Naive thymus-derived CD4-positive, alpha-beta T cell (primary cell): ENCODE results near the gene NHLH2. TPM values are rescaled to one million over a fixed set of nuclear protein-coding genes. Genes with fewer than 3 reads are reported as not detected.

Experiments used
- ATAC-seq: fragments of 150-1000 bp; cut with Tn5 transposase; 2 replicates; pipeline ENCODE4 v1.10.0; 2021; ENCODE audit warnings: mild to moderate bottlenecking, moderate library complexity
- CTCF ChIA-PET: fragments of 350-600 bp; sonication (Branson Sonifier 250); formaldehyde crosslinking; loops from one replicate; lab custom pipeline; 2021; ENCODE audit warnings: antibody characterized with exemption; lab: Charles Lee
- POLR2A ChIA-PET: fragments of 350-600 bp; sonication (Branson Sonifier 250); formaldehyde crosslinking; loops from one replicate; lab custom pipeline; 2021; ENCODE audit warnings: antibody characterized with exemption, inconsistent platforms; lab: Charles Lee
- DNase-seq, 9 donors: peaks; one replicate each; pipeline versions ENCODE4 v3.0.0 to v3.0.0-alpha.2; 2020 to 2022; ENCODE audit warnings: mixed read lengths in 1 of 9
- H3K27ac ChIP-seq: one replicate; pipeline ENCODE4 v1.7.0; 2013; ENCODE audit warnings: mild to moderate bottlenecking, low read depth, low read length, moderate library complexity
- H3K27me3 ChIP-seq, 2 donors: one replicate each; pipeline ENCODE4 v1.7.0; 2013; ENCODE audit warnings: low read length in 2 of 2, mild to moderate bottlenecking in 2 of 2, moderate library complexity in 2 of 2; ENCODE audit not compliant: control insufficient read depth in 2 of 2, insufficient read depth in 2 of 2
- H3K36me3 ChIP-seq, 3 experiments: 1 replicate in 2 of 3; 2 replicates in 1 of 3; pipeline ENCODE4 v1.7.0; 2013; ENCODE audit warnings: low read length in 3 of 3, mild to moderate bottlenecking in 3 of 3, moderate library complexity in 1 of 3; ENCODE audit not compliant: insufficient read depth in 3 of 3, control insufficient read depth in 2 of 3
- H3K4me1 ChIP-seq, 2 donors: one replicate each; pipeline ENCODE4 v1.7.0; 2013; ENCODE audit warnings: low read length in 2 of 2, mild to moderate bottlenecking in 2 of 2, moderate library complexity in 1 of 2; ENCODE audit not compliant: control insufficient read depth in 2 of 2, insufficient read depth in 2 of 2
- H3K4me3 ChIP-seq: 2 replicates; pipeline ENCODE4 v1.7.0; 2013; ENCODE audit warnings: mild to moderate bottlenecking, low read length
- H3K9me3 ChIP-seq, 3 experiments: 1 replicate in 2 of 3; 2 replicates in 1 of 3; pipeline ENCODE4 v1.7.0; 2013; ENCODE audit warnings: low read length in 3 of 3; ENCODE audit not compliant: control insufficient read depth in 2 of 3
- H3K27ac Mint-ChIP-seq, 9 donors: one replicate each; pipeline ENCODE4 v1.8.0; 2020 to 2022; ENCODE audit warnings: mixed read lengths in 9 of 9, mild to moderate bottlenecking in 8 of 9, moderate library complexity in 5 of 9, inconsistent platforms in 2 of 9
- H3K27me3 Mint-ChIP-seq, 5 donors: one replicate each; pipeline ENCODE4 v1.8.0; 2021 to 2022; ENCODE audit warnings: mixed read lengths in 5 of 5, mild to moderate bottlenecking in 1 of 5
- H3K36me3 Mint-ChIP-seq, 5 donors: one replicate each; pipeline ENCODE4 v1.8.0; 2020 to 2022; ENCODE audit warnings: mixed read lengths in 5 of 5, mild to moderate bottlenecking in 3 of 5, inconsistent platforms in 1 of 5
- H3K4me1 Mint-ChIP-seq, 7 donors: one replicate each; pipeline ENCODE4 v1.8.0; 2020 to 2022; ENCODE audit warnings: mixed read lengths in 7 of 7, mild to moderate bottlenecking in 3 of 7, inconsistent platforms in 1 of 7
- H3K4me3 Mint-ChIP-seq, 10 donors: one replicate each; pipeline ENCODE4 v1.8.0; 2020 to 2022; ENCODE audit warnings: mild to moderate bottlenecking in 10 of 10, mixed read lengths in 10 of 10, moderate library complexity in 6 of 10, inconsistent platforms in 2 of 10
- H3K9me3 Mint-ChIP-seq, 11 donors: one replicate each; pipeline ENCODE4 v1.8.0; 2020 to 2022; ENCODE audit warnings: mixed read lengths in 11 of 11, mild to moderate bottlenecking in 4 of 11, inconsistent platforms in 1 of 11, moderate library complexity in 1 of 11
- intact Hi-C, 2 donors: fragments of 100-400 bp; cut with micrococcal nuclease; formaldehyde crosslinking; loops; one replicate each; pipeline ENCODE4 v1.15.1; 2023
- polyA plus RNA-seq, 2 donors: library from polyadenylated mRNA; unstranded; fragments of 300-500 nt; fragmentation: Illumina TruSeq; gene quantifications; one replicate each; pipeline ENCODE4 v1.2.3, GENCODE V29; 2021
- total RNA-seq, 6 experiments: library from RNA in 5 of 6; stranded (reverse) in 5 of 6; gene quantifications; 1 replicate in 5 of 6; 2 replicates in 1 of 6; pipeline ENCODE4 v1.2.3 and lab custom pipeline; 2021 to 2026

The NHLH2 gene
- total and polyA plus RNA-seq, 7 experiments from 2014 or later, result not detected

DNA sequence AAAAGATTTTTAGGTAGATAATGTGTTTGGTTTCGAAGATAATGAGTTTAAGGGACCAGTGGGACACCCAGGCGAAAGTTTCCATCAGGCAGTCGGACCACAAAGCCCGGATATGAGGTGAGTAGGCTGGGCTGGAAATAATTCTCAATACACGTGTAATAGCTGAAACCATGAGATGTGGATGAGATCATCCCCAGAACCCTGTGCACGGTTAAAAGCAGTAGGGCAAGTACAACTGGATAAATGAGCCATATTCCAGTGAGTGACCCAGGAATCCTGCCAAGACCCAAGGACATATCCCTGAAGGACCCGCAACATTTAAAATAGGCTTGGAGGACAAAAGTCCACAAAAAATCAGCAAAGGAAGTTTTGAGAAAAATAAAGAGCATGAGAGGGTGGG lies 21.5 kb upstream of the NHLH2 start:
- ChIA-PET POLR2A (no interaction called here), CTCF (no interaction called here)
- no peaks in the 10 kb centered on the region for H3K4me1 Mint-ChIP-seq
- Histone ChIP-seq H3K4me3 (no peak overlapping the region), H3K27me3 (no peaks in the 10 kb centered on the region), H3K36me3 (no peaks in the 10 kb centered on the region), H3K9me3 (no peaks in the 10 kb centered on the region), H3K4me1 (no peaks in the 10 kb centered on the region), H3K27ac (no peak overlapping the region)
- DNase-seq, result no peak
- no peak overlapping the region for H3K4me3 Mint-ChIP-seq
- peaks cover 0 to 4% (median 0%) of the 10 kb centered on the region in 5 donors for H3K36me3 Mint-ChIP-seq
- intact Hi-C loops, result no loop called here
- peaks cover 0 to 1% (median 0%) of the 10 kb centered on the region in 11 donors for H3K9me3 Mint-ChIP-seq
- ATAC-seq, result no peak
- H3K27me3 Mint-ChIP-seq, result peaks cover 16 to 45% (median 42%) of the 10 kb centered on the region in 5 donors
- no peak overlapping the region for H3K27ac Mint-ChIP-seq

DNA sequence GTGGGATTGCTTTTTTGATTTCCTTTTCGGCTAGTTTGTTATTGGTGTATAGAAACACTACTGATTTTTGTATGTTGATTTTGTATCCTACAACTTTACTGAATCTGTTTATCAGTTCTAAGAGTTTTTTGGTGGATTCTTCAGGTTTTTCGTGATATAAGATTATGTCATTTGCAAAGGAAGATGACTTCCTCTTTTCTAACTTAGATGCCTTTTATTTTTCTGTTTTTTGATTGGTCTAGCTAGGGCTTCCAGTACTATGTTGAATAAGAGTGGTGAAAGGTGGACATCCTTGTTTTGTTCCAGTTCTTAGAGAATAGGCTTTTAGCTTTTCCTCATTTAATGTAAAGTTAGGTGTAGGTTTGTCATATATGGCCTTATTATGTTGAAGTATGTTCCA lies 13.1 kb upstream of the NHLH2 start:
- Histone ChIP-seq H3K27me3 (no peaks in the 10 kb centered on the region), H3K27ac (no peak overlapping the region), H3K36me3 (no peaks in the 10 kb centered on the region), H3K4me3 (no peak overlapping the region), H3K4me1 (no peaks in the 10 kb centered on the region), H3K9me3 (no peaks in the 10 kb centered on the region)
- Mint-ChIP-seq H3K4me3 (no peak overlapping the region), H3K27ac (no peak overlapping the region), H3K27me3 (peaks cover 26 to 67% (median 44%) of the 10 kb centered on the region in 5 donors), H3K9me3 (peaks cover 0 to 45% (median 14%) of the 10 kb centered on the region in 11 donors), H3K36me3 (no peaks in the 10 kb centered on the region), H3K4me1 (no peaks in the 10 kb centered on the region)
- intact Hi-C loops, result no loop called here
- CTCF ChIA-PET, result no interaction called here
- DNase-seq (no peak), ATAC-seq (no peak)
- POLR2A ChIA-PET, result no interaction called here

DNA sequence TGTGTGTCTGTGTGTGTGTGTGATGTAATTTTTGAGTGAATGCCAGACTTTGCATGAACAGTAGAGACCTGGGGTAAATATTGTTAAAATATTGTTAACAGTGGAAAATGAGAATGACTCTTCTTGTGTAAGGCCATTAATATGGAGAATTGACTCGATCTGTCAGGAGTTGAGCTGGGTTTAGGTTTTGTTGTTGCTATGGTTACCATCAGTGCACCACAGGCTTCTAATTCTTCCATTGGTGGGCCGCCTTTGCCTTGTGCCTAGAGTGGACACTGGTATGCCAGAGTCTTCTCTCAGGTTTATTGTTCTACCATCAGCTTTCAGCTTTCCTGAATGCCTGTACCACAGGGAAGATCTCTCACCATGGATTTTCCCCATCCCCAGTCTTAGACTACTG lies 10.0 kb upstream of the NHLH2 start:
- intact Hi-C loops, result no loop called here
- ChIA-PET CTCF (no interaction called here), POLR2A (no interaction called here)
- Mint-ChIP-seq H3K4me3 (no peak overlapping the region), H3K4me1 (no peaks in the 10 kb centered on the region), H3K9me3 (peaks cover 0 to 45% (median 12%) of the 10 kb centered on the region in 11 donors), H3K27me3 (peaks cover 34 to 54% (median 35%) of the 10 kb centered on the region in 5 donors), H3K27ac (no peak overlapping the region), H3K36me3 (no peaks in the 10 kb centered on the region)
- DNase-seq, result no peak
- no peaks in the 10 kb centered on the region for H3K9me3 ChIP-seq
- no peaks in the 10 kb centered on the region for H3K36me3 ChIP-seq
- no peaks in the 10 kb centered on the region for H3K4me1 ChIP-seq
- no peak overlapping the region for H3K4me3 ChIP-seq
- no peaks in the 10 kb centered on the region for H3K27me3 ChIP-seq
- H3K27ac ChIP-seq, result no peak overlapping the region
- ATAC-seq, result no peak

DNA sequence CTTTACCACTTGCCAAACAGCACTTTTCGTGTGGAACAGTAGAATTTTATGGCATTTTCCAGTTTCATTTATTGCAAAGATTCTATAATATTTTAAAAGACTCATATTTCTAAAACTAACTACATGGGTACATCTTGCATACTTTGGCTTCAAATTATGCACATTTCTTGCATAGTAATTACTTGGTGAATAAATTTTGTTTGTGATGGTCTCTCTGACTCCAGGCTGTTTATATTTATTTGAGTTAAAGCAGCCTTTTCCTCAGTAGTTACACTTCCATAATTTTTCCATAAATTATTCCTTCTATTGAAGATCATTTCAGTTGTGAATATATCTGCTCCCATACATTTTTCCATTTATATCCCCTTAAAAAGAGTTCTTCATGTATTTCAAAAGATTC lies 6.9 kb upstream of the NHLH2 start:
- Histone ChIP-seq H3K36me3 (no peaks in the 10 kb centered on the region), H3K4me3 (no peak overlapping the region), H3K27ac (no peak overlapping the region), H3K9me3 (no peaks in the 10 kb centered on the region), H3K27me3 (no peaks in the 10 kb centered on the region), H3K4me1 (no peaks in the 10 kb centered on the region)
- peaks cover 0 to 37% (median 12%) of the 10 kb centered on the region in 11 donors for H3K9me3 Mint-ChIP-seq
- H3K27me3 Mint-ChIP-seq, result peaks cover 31 to 55% (median 40%) of the 10 kb centered on the region in 5 donors
- ChIA-PET POLR2A (no interaction called here), CTCF (no interaction called here)
- no peak overlapping the region for H3K4me3 Mint-ChIP-seq
- ATAC-seq (no peak), DNase-seq (no peak)
- intact Hi-C loops, result no loop called here
- H3K27ac Mint-ChIP-seq, result no peak overlapping the region
- no peaks in the 10 kb centered on the region for H3K36me3 Mint-ChIP-seq
- no peaks in the 10 kb centered on the region for H3K4me1 Mint-ChIP-seq

DNA sequence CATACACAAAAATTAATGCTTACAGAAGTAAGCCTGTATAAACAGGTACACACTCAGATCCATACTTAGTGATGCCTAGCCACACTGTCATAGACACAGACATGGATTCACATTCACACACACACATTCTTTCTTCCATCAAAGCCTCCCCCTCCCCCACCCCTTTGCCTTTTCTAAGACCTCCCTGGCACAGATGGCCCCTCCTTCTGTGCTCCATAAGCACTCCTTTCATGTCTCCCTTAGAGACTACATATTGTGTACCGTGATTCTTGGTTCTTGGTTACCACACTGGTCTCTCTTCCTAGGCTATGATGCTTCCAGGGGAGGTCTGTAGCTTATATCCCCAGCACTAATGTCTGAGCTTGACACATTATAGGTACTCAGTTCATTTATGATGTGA lies 2.0 kb upstream of the NHLH2 start:
- ChIA-PET POLR2A (no interaction called here), CTCF (no interaction called here)
- Mint-ChIP-seq H3K36me3 (peaks cover 0 to 1% (median 0%) of the 10 kb centered on the region in 5 donors), H3K4me3 (no peak overlapping the region), H3K27me3 (peaks cover 53 to 71% (median 57%) of the 10 kb centered on the region in 5 donors), H3K9me3 (peaks cover 0 to 3% (median 0%) of the 10 kb centered on the region in 11 donors), H3K27ac (no peak overlapping the region), H3K4me1 (peaks cover 3 to 9% (median 4%) of the 10 kb centered on the region in 7 donors)
- Histone ChIP-seq H3K4me3 (no peak overlapping the region), H3K27me3 (peaks cover 0 to 14% of the 10 kb centered on the region in 2 donors), H3K36me3 (no peaks in the 10 kb centered on the region), H3K4me1 (no peaks in the 10 kb centered on the region), H3K9me3 (no peaks in the 10 kb centered on the region), H3K27ac (no peak overlapping the region)
- DNase-seq (no peak), ATAC-seq (no peak)
- intact Hi-C loops, result no loop called here

DNA sequence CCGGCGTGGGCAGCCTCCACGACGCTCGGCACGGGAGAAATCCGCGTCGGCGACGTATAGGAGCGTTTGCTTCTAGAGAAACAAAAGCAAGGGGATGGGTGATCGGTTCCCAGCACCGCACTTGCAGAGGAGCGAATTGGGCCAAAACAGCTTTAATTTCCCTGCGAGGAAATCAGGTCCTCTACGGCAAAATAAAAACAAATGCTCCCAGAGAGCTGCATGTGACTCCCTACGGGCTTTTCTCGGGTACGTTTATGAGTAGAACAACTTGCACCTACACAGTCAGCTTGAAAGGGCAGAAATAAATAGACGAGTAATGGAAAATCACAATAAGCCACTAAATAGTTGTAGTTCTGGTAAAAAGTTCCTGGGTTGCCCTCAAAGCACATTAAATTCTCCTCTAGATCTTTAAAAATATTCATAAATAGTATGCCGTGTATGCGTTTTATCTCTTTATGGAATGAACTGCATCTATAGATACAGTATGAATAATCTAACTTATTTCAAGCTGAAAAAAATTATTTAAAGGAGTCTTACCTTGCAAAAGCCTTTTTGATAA lies 1.2 kb downstream of the NHLH2 start:
- intact Hi-C loops, result no loop called here
- Mint-ChIP-seq H3K4me1 (peaks cover 3 to 13% (median 4%) of the 10 kb centered on the region in 7 donors), H3K36me3 (peaks cover 0 to 1% (median 0%) of the 10 kb centered on the region in 5 donors), H3K9me3 (peaks cover 0 to 3% (median 0%) of the 10 kb centered on the region in 11 donors), H3K4me3 (peak overlapping the region in 5 of 10 donors; percentile 35 to 80 (median 49)), H3K27ac (no peak overlapping the region), H3K27me3 (peaks cover 69 to 83% (median 74%) of the 10 kb centered on the region in 5 donors)
- no peaks in the 10 kb centered on the region for H3K4me1 ChIP-seq
- ChIA-PET CTCF (no interaction called here), POLR2A (no interaction called here)
- H3K36me3 ChIP-seq, result no peaks in the 10 kb centered on the region
- H3K27me3 ChIP-seq, result peaks cover 0 to 14% of the 10 kb centered on the region in 2 donors
- DNase-seq, result no peak
- no peak overlapping the region for H3K4me3 ChIP-seq
- no peak for ATAC-seq
- H3K9me3 ChIP-seq, result no peaks in the 10 kb centered on the region
- no peak overlapping the region for H3K27ac ChIP-seq
